ENCODE data around the gene TAOK3.
"Not testable (repeated sequence)": the region's sequence is repeated elsewhere in the genome, so short reads cannot be mapped to it uniquely, and the experiment has no call there.

The TAOK3 gene

DNA sequence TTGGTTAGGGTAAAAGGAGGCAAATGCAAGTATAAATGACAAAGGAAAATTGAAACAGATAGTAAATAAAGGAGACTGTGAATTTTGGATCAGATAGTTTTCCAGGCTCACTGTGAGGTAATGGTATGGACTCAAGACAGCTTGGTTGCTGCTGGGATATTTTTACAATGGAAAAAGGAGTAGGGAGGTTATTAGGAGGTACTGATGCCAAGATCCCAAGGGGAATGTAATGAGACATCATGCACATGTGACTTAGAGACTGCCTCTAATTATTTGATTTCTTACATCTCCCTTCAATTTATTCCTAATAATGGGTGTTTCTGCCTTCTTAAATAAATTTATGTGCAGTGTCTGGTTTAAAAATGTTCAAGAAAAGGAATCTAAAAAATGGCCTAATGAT is 56.9 kb downstream of the TAOK3 start:
- H3K4me3 ChIP-seq (ENCODE audit: low read length): no peak overlapping the region
- TF ChIP-seq, protein P1, sequence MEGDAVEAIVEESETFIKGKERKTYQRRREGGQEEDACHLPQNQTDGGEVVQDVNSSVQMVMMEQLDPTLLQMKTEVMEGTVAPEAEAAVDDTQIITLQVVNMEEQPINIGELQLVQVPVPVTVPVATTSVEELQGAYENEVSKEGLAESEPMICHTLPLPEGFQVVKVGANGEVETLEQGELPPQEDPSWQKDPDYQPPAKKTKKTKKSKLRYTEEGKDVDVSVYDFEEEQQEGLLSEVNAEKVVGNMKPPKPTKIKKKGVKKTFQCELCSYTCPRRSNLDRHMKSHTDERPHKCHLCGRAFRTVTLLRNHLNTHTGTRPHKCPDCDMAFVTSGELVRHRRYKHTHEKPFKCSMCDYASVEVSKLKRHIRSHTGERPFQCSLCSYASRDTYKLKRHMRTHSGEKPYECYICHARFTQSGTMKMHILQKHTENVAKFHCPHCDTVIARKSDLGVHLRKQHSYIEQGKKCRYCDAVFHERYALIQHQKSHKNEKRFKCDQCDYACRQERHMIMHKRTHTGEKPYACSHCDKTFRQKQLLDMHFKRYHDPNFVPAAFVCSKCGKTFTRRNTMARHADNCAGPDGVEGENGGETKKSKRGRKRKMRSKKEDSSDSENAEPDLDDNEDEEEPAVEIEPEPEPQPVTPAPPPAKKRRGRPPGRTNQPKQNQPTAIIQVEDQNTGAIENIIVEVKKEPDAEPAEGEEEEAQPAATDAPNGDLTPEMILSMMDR (conservative IDR thresholded peaks at IDR 0.05; ENCODE audit: low read length): no peak
- no peak for DNase-seq (ENCODE audit: low read depth)

DNA sequence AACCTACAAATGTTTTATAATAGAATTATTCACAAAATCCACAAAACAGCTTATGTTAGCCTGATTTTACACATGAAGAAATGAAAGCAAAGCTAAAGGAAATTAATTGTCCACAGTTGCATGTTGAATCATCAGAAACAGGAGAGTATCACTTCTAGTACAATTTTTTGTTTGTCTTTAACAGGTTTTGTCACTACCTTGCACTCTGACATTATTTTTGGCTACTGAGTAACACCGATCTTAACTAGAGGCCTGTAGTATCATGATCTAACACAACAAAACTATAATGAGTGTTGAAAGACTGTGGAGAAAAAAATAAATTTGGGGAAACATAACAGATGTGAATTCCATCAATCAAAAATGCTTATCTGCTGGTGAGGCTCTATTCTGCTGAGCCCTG is 60.1 kb downstream of the TAOK3 start:
- no peak for DNase-seq (ENCODE audit: low read depth)
- no peak overlapping the region for H3K4me3 ChIP-seq (ENCODE audit: low read length)
- TF ChIP-seq, protein P1 (conservative IDR thresholded peaks at IDR 0.05; ENCODE audit: low read length): no peak

DNA sequence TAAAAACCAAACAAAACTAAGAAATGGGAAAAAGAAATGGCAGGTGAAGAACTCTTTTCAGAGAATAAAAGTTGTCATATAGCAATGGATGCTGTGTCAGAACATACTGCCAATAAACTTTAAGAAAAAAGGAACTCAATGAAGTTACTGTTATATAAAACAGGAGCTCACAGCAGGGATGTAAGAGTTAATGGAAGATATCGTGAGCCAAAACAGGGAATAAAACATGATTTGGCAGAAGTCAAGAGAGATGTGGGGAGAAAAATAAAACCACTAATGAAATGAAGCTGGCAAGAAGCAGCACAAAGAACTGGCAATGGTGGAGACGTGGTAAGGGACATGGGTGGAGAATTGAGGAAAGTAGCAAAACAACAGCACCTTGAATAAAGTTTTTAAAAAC is 61.0 kb downstream of the TAOK3 start:
- peak; percentile 28 for DNase-seq (ENCODE audit: low read depth)
- TF ChIP-seq, protein P1 (conservative IDR thresholded peaks at IDR 0.05; ENCODE audit: low read length): no peak
- H3K4me3 ChIP-seq (ENCODE audit: low read length): no peak overlapping the region

- no peak for DNase-seq (ENCODE audit: low read depth)
- TF ChIP-seq, protein P1 (conservative IDR thresholded peaks at IDR 0.05; ENCODE audit: low read length): no peak
- no peak overlapping the region for H3K4me3 ChIP-seq (ENCODE audit: low read length)
These were observed 62.4 kb downstream of the TAOK3 start for GRCh38 chr12:118310320-118310719.

DNA sequence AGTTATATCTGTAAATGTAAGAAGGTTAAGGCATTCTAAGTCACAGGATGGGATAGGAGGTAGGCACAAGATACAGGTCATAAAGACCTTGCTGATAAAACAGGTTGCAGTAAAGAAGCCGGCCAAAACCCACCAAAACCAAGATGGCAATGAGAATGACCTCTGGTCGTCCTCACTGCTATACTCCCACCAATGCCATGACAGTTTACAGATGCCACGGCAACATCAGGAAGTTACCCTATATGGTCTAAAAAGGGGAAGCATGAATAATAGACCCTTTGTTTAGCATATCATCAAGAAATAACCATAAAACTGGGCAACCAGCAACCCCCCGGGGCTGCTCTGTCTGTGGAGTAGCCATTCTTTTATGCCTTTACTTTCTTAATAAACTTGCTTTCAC is 64.7 kb downstream of the TAOK3 start:
- H3K4me3 ChIP-seq (ENCODE audit: low read length): not testable (repeated sequence)
- peak; percentile 35 for DNase-seq (ENCODE audit: low read depth)

GRCh38 chr12:118307069-118307954 is 65.4 kb downstream of the TAOK3 start:
- peak overlapping the region; percentile 61 for H3K4me3 ChIP-seq (ENCODE audit: low read length)
- DNase-seq (ENCODE audit: low read depth): peak; percentile 95
- TF ChIP-seq, protein P1 (conservative IDR thresholded peaks at IDR 0.05; ENCODE audit: low read length): no peak; the same call in 1 of the 2 replicates

DNA sequence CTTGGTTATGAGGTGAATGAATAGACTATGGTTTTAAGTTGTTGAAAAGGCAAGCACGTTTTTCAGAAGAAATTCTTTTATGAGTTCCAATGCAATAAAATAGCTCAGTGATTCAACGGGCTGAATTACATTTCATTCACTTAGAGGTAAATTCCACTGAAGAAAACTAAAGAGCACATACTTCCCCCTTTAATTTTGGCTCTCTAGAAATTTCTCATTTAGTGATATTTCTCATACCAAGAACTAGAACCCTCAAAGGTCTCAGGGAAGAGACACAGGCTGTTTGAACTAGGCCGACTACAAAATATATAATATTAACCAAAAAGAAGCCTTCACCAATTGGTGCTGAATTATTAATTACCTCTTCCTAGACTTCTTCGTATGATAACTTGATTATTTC is 68.6 kb downstream of the TAOK3 start:
- TF ChIP-seq, protein P1 (conservative IDR thresholded peaks at IDR 0.05; ENCODE audit: low read length): no peak
- DNase-seq (ENCODE audit: low read depth): no peak
- no peak overlapping the region for H3K4me3 ChIP-seq (ENCODE audit: low read length)

Measured in AG10803 (cell line).